HL-60 (cell line): Measurements from ENCODE around the gene COL24A1.

Experiments
- DNase-seq, 2 experiments: peaks; one replicate each; pipeline ENCODE4 v3.0.0-alpha.2; 2010 to 2020; ENCODE audit warnings: low read depth in 1 of 2, low spot score in 1 of 2
- H3K27ac ChIP-seq: fragments of 250-450 bp; sonication (Bioruptor Pico); replicated peaks from 2 replicates; pipeline ENCODE4 v1.5.1; 2020; ENCODE audit warnings: mild to moderate bottlenecking, moderate library complexity
- H3K27me3 ChIP-seq: fragments of 250-450 bp; sonication (Bioruptor Pico); 2 replicates; pipeline ENCODE4 v1.5.1; 2021; ENCODE audit warnings: mild to moderate bottlenecking, moderate library complexity; ENCODE audit not compliant: insufficient read depth, poor library complexity, severe bottlenecking
- H3K4me3 ChIP-seq: replicated peaks from 2 replicates; pipeline ENCODE4 v1.5.1; 2011; ENCODE audit warnings: mild to moderate bottlenecking, control low read depth, low read length; ENCODE audit not compliant: insufficient read depth
- CTCF ChIP-seq: IDR thresholded peaks from one replicate; pipeline ENCODE4 v1.5.1; 2011; ENCODE audit warnings: low read length, control low read depth, inconsistent platforms; ENCODE audit not compliant: insufficient read depth
- GABPA ChIP-seq: IDR thresholded peaks from 2 replicates; pipeline ENCODE4 v1.6.1; 2012; ENCODE audit warnings: low read depth
- POLR2AphosphoS5 ChIP-seq: IDR thresholded peaks from 2 replicates; pipeline ENCODE4 v1.6.1; 2012; ENCODE audit warnings: low read depth
- REST ChIP-seq: IDR thresholded peaks from 2 replicates; pipeline ENCODE4 v1.6.1; 2012; ENCODE audit warnings: low read depth; ENCODE audit not compliant: insufficient replicate concordance
- SPI1 ChIP-seq: IDR thresholded peaks from 2 replicates; pipeline ENCODE4 v1.6.1; 2012; ENCODE audit warnings: low read depth, mild to moderate bottlenecking, borderline replicate concordance

Gene COL24A1

GRCh38 chr1:85938829-85939228 is 217.7 kb downstream of the COL24A1 start:
- no peak for DNase-seq
- Histone ChIP-seq H3K27me3 (no peaks in the 10 kb centered on the region), H3K27ac (no peak overlapping the region), H3K4me3 (no peak overlapping the region)
- TF ChIP-seq POLR2AphosphoS5 (no peak), GABPA (no peak), REST (no peak), SPI1 (no peak), CTCF (no peak)

GRCh38 chr1:85936470-85936869 is 220.1 kb downstream of the COL24A1 start:
- no peak overlapping the region for H3K4me3 ChIP-seq
- DNase-seq, result no peak
- no peaks in the 10 kb centered on the region for H3K27me3 ChIP-seq
- TF ChIP-seq POLR2AphosphoS5, result no peak
- TF ChIP-seq GABPA, result no peak
- no peak for TF ChIP-seq REST
- TF ChIP-seq CTCF, result no peak
- no peak for TF ChIP-seq SPI1
- H3K27ac ChIP-seq, result no peak overlapping the region

- no peak overlapping the region for H3K27ac ChIP-seq
- TF ChIP-seq SPI1 (no peak), CTCF (no peak), GABPA (no peak), REST (no peak), POLR2AphosphoS5 (no peak)
Measured at GRCh38 chr1:85936057-85936456, 220.5 kb downstream of the COL24A1 start.

More at GRCh38 chr1:85936057-85936456, 220.5 kb downstream of the COL24A1 start:
- Histone ChIP-seq H3K27me3 (no peaks in the 10 kb centered on the region), H3K4me3 (no peak overlapping the region)
- no peak for DNase-seq
